Keratinocyte (primary cell): ENCODE data around the gene C10orf53. TPM values are rescaled to one million over a fixed set of nuclear protein-coding genes. Genes with fewer than 3 reads are reported as not detected.

Experiments used
- DNase-seq: peaks from one replicate; pipeline ENCODE4 v3.0.0-alpha.2; 2011; ENCODE audit warnings: low read depth, missing footprints, low spot score
- FAIRE-seq: peaks from 2 replicates; lab custom pipeline; 2011; peaks lifted over from hg19 to GRCh38; lab: Jason Lieb, UNC
- H2AFZ ChIP-seq: 2 replicates; pipeline ENCODE4 v1.6.0; 2012; ENCODE audit warnings: low read length, control low read depth, inconsistent platforms; ENCODE audit not compliant: control insufficient read depth
- H3K27ac ChIP-seq: 2 replicates; pipeline ENCODE4 v1.5.1; 2011; ENCODE audit warnings: low read length; ENCODE audit not compliant: control insufficient read depth, insufficient read depth
- H3K27me3 ChIP-seq: 3 replicates; pipeline ENCODE4 v1.6.0; 2011; ENCODE audit warnings: low read length; ENCODE audit not compliant: control insufficient read depth, insufficient read depth; ENCODE audit errors: extremely low read depth
- H3K36me3 ChIP-seq, 2 experiments: 2 replicates in 1 of 2; 3 replicates in 1 of 2; pipeline ENCODE4 v1.5.1; 2011; ENCODE audit warnings: low read length in 2 of 2, mild to moderate bottlenecking in 1 of 2; ENCODE audit not compliant: control insufficient read depth in 2 of 2, insufficient read depth in 2 of 2; ENCODE audit errors: extremely low read depth in 1 of 2
- H3K4me1 ChIP-seq: 3 replicates; pipeline ENCODE4 v1.5.1; 2011; ENCODE audit warnings: low read length; ENCODE audit not compliant: control insufficient read depth, insufficient read depth; ENCODE audit errors: extremely low read depth
- H3K4me2 ChIP-seq: 3 replicates; pipeline ENCODE4 v1.6.0; 2011; ENCODE audit warnings: low read depth, low read length; ENCODE audit not compliant: control insufficient read depth, insufficient read depth; ENCODE audit errors: extremely low read depth
- H3K4me3 ChIP-seq, 3 experiments: fragments of 200-600 bp in 1 of 3; sonication (generic) in 1 of 3; 2 replicates in 2 of 3; 3 replicates in 1 of 3; pipeline ENCODE4 v1.5.1; 2011 to 2016; ENCODE audit warnings: low read length in 3 of 3, mild to moderate bottlenecking in 3 of 3, control low read depth in 2 of 3, inconsistent platforms in 1 of 3, low read depth in 1 of 3, mixed read lengths in 1 of 3, mixed run types in 1 of 3, moderate library complexity in 1 of 3; ENCODE audit not compliant: control insufficient read depth in 2 of 3, insufficient read depth in 2 of 3; ENCODE audit errors: extremely low read depth in 1 of 3
- H3K79me2 ChIP-seq: 2 replicates; pipeline ENCODE4 v1.6.0; 2012; ENCODE audit warnings: low read length; ENCODE audit not compliant: control insufficient read depth, insufficient read depth
- H3K9ac ChIP-seq: 3 replicates; pipeline ENCODE4 v1.6.0; 2011; ENCODE audit warnings: low read length; ENCODE audit not compliant: control insufficient read depth, insufficient read depth; ENCODE audit errors: extremely low read depth
- H3K9me1 ChIP-seq: 3 replicates; pipeline ENCODE4 v1.6.0; 2011; ENCODE audit warnings: low read length; ENCODE audit not compliant: control insufficient read depth, insufficient read depth; ENCODE audit errors: extremely low read depth
- H3K9me3 ChIP-seq: 2 replicates; pipeline ENCODE4 v1.5.1; 2012; ENCODE audit warnings: low read depth, low read length; ENCODE audit not compliant: control insufficient read depth
- H4K20me1 ChIP-seq: 3 replicates; pipeline ENCODE4 v1.6.0; 2011; ENCODE audit warnings: low read length; ENCODE audit not compliant: control insufficient read depth, insufficient read depth; ENCODE audit errors: extremely low read depth
- EZH2 ChIP-seq: IDR thresholded peaks from one replicate; pipeline ENCODE4 v1.6.1; 2012; ENCODE audit warnings: inconsistent platforms, mild to moderate bottlenecking, low read length, moderate library complexity
- dilution Hi-C: fragments of 300-500 bp; cut with MboI; formaldehyde crosslinking; loops from one replicate; pipeline ENCODE4 v1.7.0; 2020; ENCODE audit warnings: low sequenced_read_pairs; ENCODE audit not compliant: extremely low pct_ligation_motif_present
- polyA plus RNA-seq, 5 experiments: library from polyadenylated mRNA; depleted of rRNA in 3 of 5; stranded (reverse) in 3 of 5; stranded (forward) in 1 of 5; unstranded in 1 of 5; fragments of >200 nt; gene quantifications; 1 replicate in 1 of 5; 2 replicates in 3 of 5; 3 replicates in 1 of 5; pipeline versions ENCODE4 v1.2.1 to v1.2.3, GENCODE V29; 2011 to 2012; ENCODE audit warnings: missing spikeins in 2 of 5, low read depth in 1 of 5, low replicate concordance in 1 of 5
- TF ChIP-seq, protein P1 (sequence below), 3 experiments: IDR thresholded peaks in 1 of 3; conservative IDR thresholded peaks in 1 of 3; optimal IDR thresholded peaks in 1 of 3; 2 replicates in 2 of 3; 3 replicates in 1 of 3; pipeline versions ENCODE3 to v1.5.1; 2011; ENCODE audit warnings: low read length in 3 of 3, mild to moderate bottlenecking in 3 of 3, moderate library complexity in 2 of 3, control low read depth in 1 of 3, inconsistent platforms in 1 of 3; ENCODE audit not compliant: insufficient read depth in 2 of 3; ENCODE audit errors: extremely low read depth in 1 of 3

C10orf53 gene
- polyA plus RNA-seq, 1 donor (not counting 4 experiments of a cell fraction or from before 2014, with no cell fraction given): not detected

GRCh38 chr10:49698679-49699078 is 19.2 kb downstream of the C10orf53 start:
- Histone ChIP-seq H3K27me3 (peaks cover 25% of the 10 kb centered on the region), H3K9me3 (no peaks in the 10 kb centered on the region), H3K4me3 (no peak overlapping the region), H2AFZ (no peak overlapping the region), H3K4me1 (no peaks in the 10 kb centered on the region), H3K79me2 (no peaks in the 10 kb centered on the region), H3K9ac (no peak overlapping the region), H4K20me1 (no peaks in the 10 kb centered on the region), H3K36me3 (no peaks in the 10 kb centered on the region), H3K9me1 (no peaks in the 10 kb centered on the region), H3K27ac (no peak overlapping the region), H3K4me2 (no peak overlapping the region)
- DNase-seq (no peak), FAIRE-seq (no peak)
- TF ChIP-seq EZH2: no peak
- TF ChIP-seq, protein P1, sequence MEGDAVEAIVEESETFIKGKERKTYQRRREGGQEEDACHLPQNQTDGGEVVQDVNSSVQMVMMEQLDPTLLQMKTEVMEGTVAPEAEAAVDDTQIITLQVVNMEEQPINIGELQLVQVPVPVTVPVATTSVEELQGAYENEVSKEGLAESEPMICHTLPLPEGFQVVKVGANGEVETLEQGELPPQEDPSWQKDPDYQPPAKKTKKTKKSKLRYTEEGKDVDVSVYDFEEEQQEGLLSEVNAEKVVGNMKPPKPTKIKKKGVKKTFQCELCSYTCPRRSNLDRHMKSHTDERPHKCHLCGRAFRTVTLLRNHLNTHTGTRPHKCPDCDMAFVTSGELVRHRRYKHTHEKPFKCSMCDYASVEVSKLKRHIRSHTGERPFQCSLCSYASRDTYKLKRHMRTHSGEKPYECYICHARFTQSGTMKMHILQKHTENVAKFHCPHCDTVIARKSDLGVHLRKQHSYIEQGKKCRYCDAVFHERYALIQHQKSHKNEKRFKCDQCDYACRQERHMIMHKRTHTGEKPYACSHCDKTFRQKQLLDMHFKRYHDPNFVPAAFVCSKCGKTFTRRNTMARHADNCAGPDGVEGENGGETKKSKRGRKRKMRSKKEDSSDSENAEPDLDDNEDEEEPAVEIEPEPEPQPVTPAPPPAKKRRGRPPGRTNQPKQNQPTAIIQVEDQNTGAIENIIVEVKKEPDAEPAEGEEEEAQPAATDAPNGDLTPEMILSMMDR (optimal IDR thresholded peaks at IDR 0.05 in 1 of 3, IDR thresholded peaks at IDR 0.05 in 1 of 3, conservative IDR thresholded peaks at IDR 0.05 in 1 of 3; ENCODE audit: extremely low read depth in 1 of 3, insufficient read depth in 2 of 3, low read length in 3 of 3): no peak
- dilution Hi-C loops: no loop called here

DNA sequence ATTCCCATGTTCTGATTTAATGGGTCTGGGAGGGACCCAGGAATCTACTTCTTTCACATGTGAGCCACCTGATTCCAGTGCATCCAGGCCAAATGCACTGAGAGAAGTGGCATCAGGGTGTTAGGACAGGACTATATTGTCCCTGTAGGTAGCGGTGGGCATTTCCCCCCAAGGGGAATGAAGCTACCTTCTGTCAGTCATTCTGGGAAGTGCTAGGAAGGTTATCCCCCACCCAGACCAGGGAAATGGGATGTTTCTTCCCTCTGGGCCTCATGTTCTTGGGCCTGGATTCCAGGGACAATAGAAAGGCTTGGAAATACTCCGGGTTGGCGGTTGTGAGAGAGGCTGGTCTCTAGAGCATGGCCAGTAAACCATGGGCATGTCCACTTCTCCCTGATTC is 20.8 kb downstream of the C10orf53 start:
- Histone ChIP-seq H3K4me2 (no peak overlapping the region), H3K9ac (no peak overlapping the region), H4K20me1 (no peaks in the 10 kb centered on the region), H3K27me3 (peaks cover 25% of the 10 kb centered on the region), H3K36me3 (no peaks in the 10 kb centered on the region), H2AFZ (no peak overlapping the region), H3K79me2 (no peaks in the 10 kb centered on the region), H3K4me1 (no peaks in the 10 kb centered on the region), H3K4me3 (no peak overlapping the region), H3K9me3 (no peaks in the 10 kb centered on the region), H3K27ac (no peak overlapping the region), H3K9me1 (no peaks in the 10 kb centered on the region)
- DNase-seq: no peak
- dilution Hi-C loops: no loop called here
- TF ChIP-seq, protein P1 (optimal IDR thresholded peaks at IDR 0.05 in 1 of 3, IDR thresholded peaks at IDR 0.05 in 1 of 3, conservative IDR thresholded peaks at IDR 0.05 in 1 of 3; ENCODE audit: extremely low read depth in 1 of 3, insufficient read depth in 2 of 3, low read length in 3 of 3): no peak
- no peak for TF ChIP-seq EZH2
- no peak for FAIRE-seq
